Stomach (tissue), 9 donors: ENCODE results near the gene SULF2. TPM values are rescaled to one million over a fixed set of nuclear protein-coding genes. Genes with fewer than 3 reads are reported as not detected.

Source experiments
- DNase-seq, 2 donors: peaks; one replicate each; pipeline versions ENCODE4 v3.0.0 to v3.0.0-alpha.2; 2013 to 2019
- H3K27ac ChIP-seq, 5 donors: fragments of 200-600 bp in 4 of 5; sonication (generic) in 4 of 5; one replicate each; pipeline ENCODE4 v1.5.1; 2013 to 2019; ENCODE audit warnings: mild to moderate bottlenecking in 1 of 5, moderate library complexity in 1 of 5
- H3K27me3 ChIP-seq, 3 donors: fragments of 200-600 bp; sonication (generic); one replicate each; pipeline ENCODE4 v1.5.1; 2017 to 2019; ENCODE audit warnings: mixed run types in 1 of 3
- H3K36me3 ChIP-seq, 4 donors: fragments of 200-600 bp; sonication (generic); 1 replicate in 3 of 4; 2 replicates in 1 of 4; pipeline ENCODE4 v1.5.1; 2016 to 2019
- H3K4me1 ChIP-seq, 4 donors: fragments of 200-600 bp; sonication (generic); one replicate each; pipeline ENCODE4 v1.5.1; 2016 to 2019
- H3K4me3 ChIP-seq, 4 donors: fragments of 200-600 bp; sonication (generic) in 3 of 4; one replicate each; pipeline ENCODE4 v1.5.1; 2016 to 2019; ENCODE audit warnings: mild to moderate bottlenecking in 1 of 4
- H3K9me3 ChIP-seq, 4 donors: fragments of 200-600 bp; sonication (generic); one replicate each; pipeline ENCODE4 v1.5.1; 2016 to 2019
- EP300 ChIP-seq: sonication (generic); formaldehyde crosslinking; IDR thresholded peaks from one replicate; pipeline ENCODE4 v1.6.1; 2017; ENCODE audit warnings: antibody characterized with exemption
- POLR2A ChIP-seq, 4 donors: fragments of 450-650 bp; IDR thresholded peaks; one replicate each; pipeline ENCODE4 v1.6.1; 2016; ENCODE audit warnings: antibody characterized with exemption in 4 of 4, control low read depth in 2 of 4, mild to moderate bottlenecking in 1 of 4, moderate library complexity in 1 of 4
- POLR2AphosphoS5 ChIP-seq, 3 donors: sonication (generic); formaldehyde crosslinking; IDR thresholded peaks; one replicate each; pipeline ENCODE4 v1.6.1; 2016; ENCODE audit warnings: antibody characterized with exemption in 3 of 3
- WGBS, 5 donors: extraction: QIAGEN DNeasy Blood & Tissue Kit in 3 of 5; methylation state at CpG; one replicate each; pipeline versions ENCODE4 v1.1.5 to v1.1.7; 2013 to 2018; 5-methylcytosine and 5-hydroxymethylcytosine counted together
- intact Hi-C: fragments of 100-400 bp; cut with DNase I; formaldehyde crosslinking; loops from one replicate; pipeline ENCODE4 v1.15.1; 2023; ENCODE audit warnings: low total_unique reads
- polyA plus RNA-seq, 3 donors: library from polyadenylated mRNA; stranded (reverse); fragments of 200-250 nt; gene quantifications; one replicate each; pipeline ENCODE4 v1.2.3, GENCODE V29; 2013
- total RNA-seq, 5 donors: library from RNA; depleted of rRNA; stranded (reverse); fragments of >200 nt; gene quantifications; one replicate each; pipeline versions ENCODE4 v1.1.0 to v1.2.3, GENCODE V29; 2014 to 2016
- TF ChIP-seq, protein P1 (sequence below), 7 experiments: fragments of 450-650 bp in 4 of 7; fragments of 200-600 bp in 3 of 7; sonication (generic) in 3 of 7; IDR thresholded peaks; one replicate each; pipeline ENCODE4 v1.5.1; 2016 to 2019; ENCODE audit warnings: antibody characterized with exemption in 7 of 7, control low read depth in 2 of 7, mild to moderate bottlenecking in 1 of 7
- donor health status: healthy with polysubstance abuse.
- donor health status: Bipolar disorder and iron deficiency.
- donor health status: healthy.

The SULF2 gene
- total and polyA plus RNA-seq, 8 donors = 9.0 to 226 (median 27.3) TPM

DNA sequence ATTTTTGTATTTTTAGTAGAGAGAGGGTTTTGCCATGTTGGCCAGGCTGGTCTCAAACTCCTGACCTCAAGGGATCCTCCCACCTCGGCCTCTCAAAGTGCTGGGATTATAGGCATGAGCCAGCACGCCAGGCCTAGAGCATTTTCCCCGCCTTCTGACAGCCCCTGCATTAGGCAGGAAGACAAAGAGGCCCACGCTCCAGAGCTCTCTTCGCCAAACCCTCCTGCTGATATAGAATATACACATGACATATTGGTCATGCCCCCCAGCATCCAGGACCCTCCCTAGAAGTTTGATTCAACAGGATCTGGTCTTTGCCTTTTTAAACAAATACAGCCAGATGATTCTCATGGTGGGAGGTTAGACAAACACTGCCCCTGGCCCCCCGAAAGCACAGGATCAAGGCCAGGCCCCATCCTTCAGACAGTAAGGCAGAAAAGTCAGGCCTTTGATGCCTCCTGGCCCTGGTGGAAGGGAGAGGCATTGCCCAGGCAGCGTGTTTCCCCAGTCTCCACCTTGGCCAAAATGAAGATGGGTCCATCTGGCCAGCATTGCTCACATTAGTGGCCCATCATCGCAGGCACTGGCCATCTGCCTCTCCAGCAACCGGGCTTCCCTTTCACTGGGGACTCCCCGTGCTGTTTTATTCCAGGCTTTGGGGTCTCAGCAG is 4.4 kb downstream of the SULF2 start:
- intact Hi-C loops = loop anchor here (10.0 kb wide), 1 partner anchor 116 kb away; no protein-coding TSS in a partner anchor
- H3K27me3 ChIP-seq = peaks cover 0 to 20% (median 0%) of the 10 kb centered on the region in 3 donors
- H3K36me3 ChIP-seq = no peaks in the 10 kb centered on the region
- no peak overlapping the region for H3K4me3 ChIP-seq
- TF ChIP-seq EP300 (no peak), POLR2A (IDR thresholded peaks at IDR 0.05) (no peak), POLR2AphosphoS5 (IDR thresholded peaks at IDR 0.05) (no peak)
- TF ChIP-seq, protein P1, sequence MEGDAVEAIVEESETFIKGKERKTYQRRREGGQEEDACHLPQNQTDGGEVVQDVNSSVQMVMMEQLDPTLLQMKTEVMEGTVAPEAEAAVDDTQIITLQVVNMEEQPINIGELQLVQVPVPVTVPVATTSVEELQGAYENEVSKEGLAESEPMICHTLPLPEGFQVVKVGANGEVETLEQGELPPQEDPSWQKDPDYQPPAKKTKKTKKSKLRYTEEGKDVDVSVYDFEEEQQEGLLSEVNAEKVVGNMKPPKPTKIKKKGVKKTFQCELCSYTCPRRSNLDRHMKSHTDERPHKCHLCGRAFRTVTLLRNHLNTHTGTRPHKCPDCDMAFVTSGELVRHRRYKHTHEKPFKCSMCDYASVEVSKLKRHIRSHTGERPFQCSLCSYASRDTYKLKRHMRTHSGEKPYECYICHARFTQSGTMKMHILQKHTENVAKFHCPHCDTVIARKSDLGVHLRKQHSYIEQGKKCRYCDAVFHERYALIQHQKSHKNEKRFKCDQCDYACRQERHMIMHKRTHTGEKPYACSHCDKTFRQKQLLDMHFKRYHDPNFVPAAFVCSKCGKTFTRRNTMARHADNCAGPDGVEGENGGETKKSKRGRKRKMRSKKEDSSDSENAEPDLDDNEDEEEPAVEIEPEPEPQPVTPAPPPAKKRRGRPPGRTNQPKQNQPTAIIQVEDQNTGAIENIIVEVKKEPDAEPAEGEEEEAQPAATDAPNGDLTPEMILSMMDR (IDR thresholded peaks at IDR 0.05) = no peak
- no peaks in the 10 kb centered on the region for H3K9me3 ChIP-seq
- WGBS, 5 donors = 93 to 96% (median 94%) methylated on average over 10 of the region's 10 CpGs
- DNase-seq = no peak
- peaks cover 14 to 37% (median 21%) of the 10 kb centered on the region in 4 donors for H3K4me1 ChIP-seq
- H3K27ac ChIP-seq = no peak overlapping the region

DNA sequence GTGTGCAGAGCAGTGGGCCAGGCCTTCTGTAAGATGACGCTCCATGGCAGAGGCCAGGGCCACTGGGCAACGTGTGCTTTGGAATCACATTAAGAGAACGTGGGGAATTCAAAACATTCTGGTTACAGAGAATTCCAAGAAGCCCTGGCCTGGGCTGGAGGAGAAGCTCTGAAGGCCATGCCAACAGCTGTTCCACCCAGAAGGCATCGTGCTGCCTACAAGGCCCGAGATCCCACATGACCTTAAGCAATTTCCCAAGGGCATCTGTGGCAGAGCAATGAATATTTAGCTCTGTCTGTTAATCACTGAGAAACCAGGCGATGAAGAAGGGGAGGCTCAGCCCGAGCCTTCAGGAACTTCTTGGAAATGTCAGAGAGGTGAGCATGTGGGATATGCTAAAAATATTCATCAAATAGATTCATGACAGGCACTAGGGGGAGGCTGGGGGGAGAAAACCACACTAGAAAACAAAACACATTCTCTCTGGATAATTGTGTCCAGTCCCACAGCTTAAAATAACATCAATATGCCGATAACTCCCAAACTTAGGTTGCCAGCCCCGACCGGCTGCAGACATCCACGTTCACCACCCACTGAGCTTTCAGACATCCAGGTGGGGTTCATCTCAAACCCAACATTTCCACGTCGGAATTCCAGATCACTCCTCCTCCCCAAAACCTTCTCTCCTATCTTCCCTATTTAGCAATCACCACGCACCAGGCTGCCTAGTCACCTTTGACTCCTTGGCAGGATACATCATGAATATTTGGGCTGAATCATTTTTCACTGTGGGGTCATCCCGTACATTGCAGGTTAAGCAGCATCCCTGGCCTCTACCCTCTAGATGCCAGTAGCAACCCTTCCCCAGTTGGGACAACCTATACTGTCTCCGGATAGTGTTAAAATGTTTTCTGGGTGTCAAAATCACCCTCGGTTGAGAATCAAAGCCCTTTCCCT is 6.6 kb downstream of the SULF2 start:
- Histone ChIP-seq H3K27me3 (peaks cover 0 to 1% (median 0%) of the 10 kb centered on the region in 3 donors), H3K9me3 (no peaks in the 10 kb centered on the region), H3K4me1 (peaks cover 10 to 34% (median 15%) of the 10 kb centered on the region in 4 donors), H3K36me3 (no peaks in the 10 kb centered on the region), H3K4me3 (no peak overlapping the region), H3K27ac (no peak overlapping the region)
- TF ChIP-seq, protein P1 (IDR thresholded peaks at IDR 0.05) = no peak
- no peak for TF ChIP-seq POLR2AphosphoS5 (IDR thresholded peaks at IDR 0.05)
- no peak for TF ChIP-seq POLR2A (IDR thresholded peaks at IDR 0.05)
- TF ChIP-seq EP300 = no peak
- intact Hi-C loops = no loop called here
- WGBS, 5 donors = 81 to 91% (median 89%) methylated on average over 17 of the region's 17 CpGs
- DNase-seq = no peak

DNA sequence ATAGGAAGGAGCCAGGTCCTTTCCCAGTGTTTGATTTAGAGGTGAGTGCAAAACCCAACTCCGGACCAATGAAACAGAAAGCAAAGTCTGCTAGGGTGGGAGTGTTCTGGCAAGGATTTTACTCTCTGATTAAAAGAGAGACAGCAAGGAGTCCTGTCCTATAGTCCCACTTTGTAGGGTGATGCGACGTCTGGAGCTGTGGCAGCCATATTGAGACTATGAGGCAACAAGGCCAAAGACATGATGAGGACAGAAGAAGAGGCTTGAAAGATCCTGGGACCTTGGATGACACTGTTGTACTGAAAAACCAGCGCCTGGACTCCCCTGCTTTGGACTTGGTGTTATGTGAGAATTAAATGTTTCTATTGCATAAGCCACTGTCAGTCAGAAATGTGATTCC is 8.1 kb downstream of the SULF2 start:
- no peaks in the 10 kb centered on the region for H3K27me3 ChIP-seq
- 82 to 88% (median 84%) methylated on average over 4 of the region's 4 CpGs for WGBS, 5 donors
- H3K4me1 ChIP-seq = peaks cover 9 to 27% (median 15%) of the 10 kb centered on the region in 4 donors
- H3K27ac ChIP-seq = no peak overlapping the region
- intact Hi-C loops = no loop called here
- no peaks in the 10 kb centered on the region for H3K36me3 ChIP-seq
- H3K9me3 ChIP-seq = no peaks in the 10 kb centered on the region
- no peak overlapping the region for H3K4me3 ChIP-seq
- no peak for TF ChIP-seq EP300
- TF ChIP-seq POLR2A (IDR thresholded peaks at IDR 0.05) = no peak
- TF ChIP-seq, protein P1 (IDR thresholded peaks at IDR 0.05) = no peak
- no peak for TF ChIP-seq POLR2AphosphoS5 (IDR thresholded peaks at IDR 0.05)
- no peak for DNase-seq

DNA sequence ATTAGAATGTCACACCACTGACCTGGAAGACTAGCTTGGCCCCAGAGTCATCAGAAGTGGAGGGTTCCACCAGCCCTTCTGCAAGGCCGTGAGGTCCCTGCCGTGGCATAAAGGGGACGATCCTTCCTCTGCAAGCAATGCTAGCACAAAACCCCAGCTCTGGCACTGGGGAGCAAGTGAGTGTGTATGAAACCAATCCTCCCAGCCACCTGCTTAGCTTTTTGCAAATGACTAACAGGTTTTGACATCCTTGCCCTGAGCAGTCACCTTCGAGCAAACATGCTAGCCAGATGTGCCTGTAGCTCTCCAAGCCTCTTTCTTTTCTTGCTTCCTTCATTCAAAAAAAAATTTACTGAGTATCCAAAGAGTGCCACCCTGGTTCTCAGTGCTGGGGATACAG is 8.6 kb downstream of the SULF2 start:
- Histone ChIP-seq H3K27ac (no peak overlapping the region), H3K4me1 (peaks cover 9 to 27% (median 15%) of the 10 kb centered on the region in 4 donors), H3K4me3 (no peak overlapping the region), H3K36me3 (no peaks in the 10 kb centered on the region), H3K27me3 (no peaks in the 10 kb centered on the region), H3K9me3 (no peaks in the 10 kb centered on the region)
- no peak for TF ChIP-seq POLR2A (IDR thresholded peaks at IDR 0.05)
- TF ChIP-seq POLR2AphosphoS5 (IDR thresholded peaks at IDR 0.05) = no peak
- TF ChIP-seq EP300 = no peak
- TF ChIP-seq, protein P1 (IDR thresholded peaks at IDR 0.05) = no peak
- intact Hi-C loops = no loop called here
- DNase-seq = no peak
- WGBS, 5 donors = 82 to 94% (median 93%) methylated on average over 4 of the region's 4 CpGs
